GM19324 (cell line): ENCODE results near the gene RDX.

ENCODE experiments used
- ATAC-seq: cut with Tn5 transposase; IDR thresholded peaks from one replicate; pipeline ENCODE4 v1.9.1; 2021; ENCODE audit warnings: mild to moderate bottlenecking, moderate library complexity; ENCODE audit not compliant: unreplicated experiment, low FRiP score

RDX gene

GRCh38 chr11:110176366-110177085 lies 119.9 kb downstream of the RDX start:
- ATAC-seq = no peak

GRCh38 chr11:110174645-110175310 lies 121.6 kb downstream of the RDX start:
- no peak for ATAC-seq

- ATAC-seq = no peak
Measured at GRCh38 chr11:110173811-110174644, 122.4 kb downstream of the RDX start.

- no peak for ATAC-seq
Measured at GRCh38 chr11:110172468-110173065, 123.8 kb downstream of the RDX start.

- ATAC-seq = no peak
Measured at GRCh38 chr11:110169738-110170137, 126.7 kb downstream of the RDX start.

GRCh38 chr11:110168033-110168803 lies 128.2 kb downstream of the RDX start:
- no peak for ATAC-seq

GRCh38 chr11:110165039-110165925 lies 131.1 kb downstream of the RDX start:
- ATAC-seq = no peak

GRCh38 chr11:110162216-110162615 lies 134.2 kb downstream of the RDX start:
- no peak for ATAC-seq

- ATAC-seq = no peak
Measured at GRCh38 chr11:110161061-110161460, 135.4 kb downstream of the RDX start.

GRCh38 chr11:110160437-110160836 lies 136.0 kb downstream of the RDX start:
- ATAC-seq = no peak

GRCh38 chr11:110160016-110160415 lies 136.4 kb downstream of the RDX start:
- no peak for ATAC-seq

GRCh38 chr11:110159476-110159875 lies 136.9 kb downstream of the RDX start:
- ATAC-seq = no peak

- no peak for ATAC-seq
Measured at GRCh38 chr11:110158317-110159200, 137.9 kb downstream of the RDX start.

- ATAC-seq = no peak
Measured at GRCh38 chr11:110156503-110156902, 139.9 kb downstream of the RDX start.

GRCh38 chr11:110153474-110153873 lies 142.9 kb downstream of the RDX start:
- ATAC-seq = no peak

- ATAC-seq = no peak
Measured at GRCh38 chr11:110152199-110152598, 144.2 kb downstream of the RDX start.

GRCh38 chr11:110148775-110149744 lies 147.4 kb downstream of the RDX start:
- ATAC-seq = no peak
